Skeletal muscle tissue (tissue), 4 donors: ENCODE results near the gene PTGIS. TPM values are rescaled to one million over a fixed set of nuclear protein-coding genes. Genes with fewer than 3 reads are reported as not detected.

Experiments used
- H3K27ac ChIP-seq: one replicate; pipeline ENCODE4 v1.7.0; 2013; ENCODE audit warnings: mild to moderate bottlenecking, low read depth, low read length, inconsistent platforms
- H3K27me3 ChIP-seq, 3 donors: one replicate each; pipeline ENCODE4 v1.7.0; 2013; ENCODE audit warnings: low read length in 3 of 3; ENCODE audit not compliant: control insufficient read depth in 3 of 3, insufficient read depth in 3 of 3
- H3K36me3 ChIP-seq, 3 donors: one replicate each; pipeline ENCODE4 v1.7.0; 2013; ENCODE audit warnings: low read length in 3 of 3; ENCODE audit not compliant: control insufficient read depth in 3 of 3, insufficient read depth in 3 of 3
- H3K4me1 ChIP-seq, 3 donors: one replicate each; pipeline ENCODE4 v1.7.0; 2013; ENCODE audit warnings: low read length in 3 of 3, mild to moderate bottlenecking in 3 of 3; ENCODE audit not compliant: control insufficient read depth in 3 of 3, insufficient read depth in 3 of 3
- H3K4me3 ChIP-seq, 3 donors: one replicate each; pipeline ENCODE4 v1.7.0; 2013; ENCODE audit warnings: low read length in 3 of 3
- H3K9ac ChIP-seq, 3 donors: one replicate each; pipeline ENCODE4 v1.7.0; 2013; ENCODE audit warnings: low read length in 3 of 3, mild to moderate bottlenecking in 3 of 3, moderate library complexity in 2 of 3, low read depth in 1 of 3
- H3K9me3 ChIP-seq, 3 donors: one replicate each; pipeline ENCODE4 v1.7.0; 2013; ENCODE audit warnings: low read length in 3 of 3; ENCODE audit not compliant: control insufficient read depth in 3 of 3
- total RNA-seq: library from RNA; depleted of rRNA; stranded (reverse); fragments of >200 nt; gene quantifications from one replicate; pipeline ENCODE4 v1.2.3, GENCODE V29; 2014
- donor health status: Osteomylitis.

Gene PTGIS
- total RNA-seq, 1 donor from 2014 or later: 25.6 TPM

DNA sequence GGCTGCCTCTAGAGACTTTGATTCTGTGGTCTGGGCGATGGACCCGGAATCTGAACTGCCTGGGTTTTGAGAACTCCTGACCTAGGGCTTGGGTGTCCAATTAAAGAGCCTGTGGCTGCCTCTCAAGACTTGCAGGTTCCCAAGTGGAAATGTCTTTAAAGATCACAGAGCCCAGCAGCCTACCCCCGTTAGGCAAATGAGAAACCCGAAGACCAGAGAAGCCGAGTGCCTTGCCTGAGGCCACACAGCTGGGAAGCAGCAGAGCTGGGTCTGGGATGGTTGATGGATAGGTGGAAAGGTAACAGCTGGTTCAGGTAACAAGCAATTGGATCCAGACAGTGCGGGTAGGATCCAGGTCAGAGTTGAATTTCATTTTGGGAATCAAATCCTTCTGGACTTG is 111.3 kb downstream of the PTGIS start:
- Histone ChIP-seq H3K9ac (no peak overlapping the region), H3K4me3 (no peak overlapping the region), H3K9me3 (no peaks in the 10 kb centered on the region), H3K36me3 (no peaks in the 10 kb centered on the region), H3K27me3 (no peaks in the 10 kb centered on the region), H3K27ac (no peak overlapping the region), H3K4me1 (peaks cover 7 to 15% (median 9%) of the 10 kb centered on the region in 3 donors)

DNA sequence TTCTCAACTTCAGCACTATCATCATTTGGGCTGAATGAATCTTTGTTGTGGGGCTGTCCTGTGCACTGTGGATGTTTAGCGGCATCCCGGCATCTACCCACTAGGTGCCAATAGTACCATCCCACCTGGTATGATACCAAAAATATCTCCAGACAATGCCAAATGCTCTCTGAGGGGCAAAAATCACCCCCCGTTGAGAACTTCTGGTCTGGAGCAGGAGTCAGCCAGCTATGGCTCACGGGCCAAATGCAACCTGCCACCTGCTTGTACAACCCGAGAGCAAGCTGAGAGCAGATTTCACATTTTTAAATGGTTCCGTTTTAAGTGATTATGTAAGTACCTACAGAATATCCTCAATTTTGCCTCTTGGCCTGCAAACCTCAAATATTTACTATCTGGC is 112.2 kb downstream of the PTGIS start:
- Histone ChIP-seq H3K4me3 (no peak overlapping the region), H3K9me3 (no peaks in the 10 kb centered on the region), H3K36me3 (no peaks in the 10 kb centered on the region), H3K4me1 (peaks cover 7 to 17% (median 9%) of the 10 kb centered on the region in 3 donors), H3K9ac (no peak overlapping the region), H3K27ac (no peak overlapping the region), H3K27me3 (no peaks in the 10 kb centered on the region)

Other genes with a start within 250 kb of the PTGIS start
- 2.1 TPM for gene KCNB1, start 85.5 kb downstream of the PTGIS start, total RNA-seq
- gene B4GALT5, start 145.7 kb upstream of the PTGIS start, total RNA-seq: 14.6 TPM
- gene SLC9A8, start 244.7 kb upstream of the PTGIS start, total RNA-seq: 3.1 TPM